ENCODE measurements around the gene PDE7B.

The PDE7B gene

GRCh38 chr6:135901774-135902524 lies 50.4 kb downstream of the PDE7B start:
- TF ChIP-seq CTCF (IDR thresholded peaks at IDR 0.05; ENCODE audit: control extremely low read depth, extremely low read depth, low read depth, missing control alignments) = no peak
- no peak for DNase-seq (ENCODE audit: extremely low spot score)
- POLR2A ChIA-PET = no interaction called here
- CTCF ChIA-PET = interaction anchor here (1.1 to 3.2 kb wide), 5 partner anchors 8 to 226 kb away, joined by 3 to 11 read pairs (median 5); no protein-coding TSS in a partner anchor

- POLR2A ChIA-PET = no interaction called here
- CTCF ChIA-PET = interaction anchor here (0.6 to 2.1 kb wide), 5 partner anchors 9 to 303 kb away, joined by 3 to 8 read pairs (median 3); no protein-coding TSS in a partner anchor
- no peak for TF ChIP-seq CTCF (IDR thresholded peaks at IDR 0.05; ENCODE audit: control extremely low read depth, extremely low read depth, low read depth, missing control alignments)
- DNase-seq (ENCODE audit: extremely low spot score) = no peak
Observed at GRCh38 chr6:135902756-135903331, 51.3 kb downstream of the PDE7B start.

GRCh38 chr6:135904666-135905065 lies 53.2 kb downstream of the PDE7B start:
- ChIA-PET POLR2A (no interaction called here), CTCF (no interaction called here)

GRCh38 chr6:135905604-135906300 lies 54.3 kb downstream of the PDE7B start:
- no peak for DNase-seq (ENCODE audit: extremely low spot score)
- CTCF ChIA-PET = interaction anchor here (1.0 to 2.2 kb wide), 4 partner anchors 14 to 229 kb away, joined by 3 to 6 read pairs (median 4); no protein-coding TSS in a partner anchor
- POLR2A ChIA-PET = no interaction called here
- TF ChIP-seq CTCF (IDR thresholded peaks at IDR 0.05; ENCODE audit: control extremely low read depth, extremely low read depth, low read depth, missing control alignments) = no peak

More at GRCh38 chr6:135904666-135905065, 53.2 kb downstream of the PDE7B start:
- no peak for DNase-seq (ENCODE audit: extremely low spot score)
- no peak for TF ChIP-seq CTCF (IDR thresholded peaks at IDR 0.05; ENCODE audit: control extremely low read depth, extremely low read depth, low read depth, missing control alignments)

- POLR2A ChIA-PET = no interaction called here
- no peak for TF ChIP-seq CTCF (IDR thresholded peaks at IDR 0.05; ENCODE audit: control extremely low read depth, extremely low read depth, low read depth, missing control alignments)
- DNase-seq (ENCODE audit: extremely low spot score) = no peak
- CTCF ChIA-PET = interaction anchor here (1.0 to 2.8 kb wide), 9 partner anchors 9 to 371 kb away, joined by 3 to 8 read pairs (median 4); partner anchors contain the start of gene PDE7B
Observed at GRCh38 chr6:135906542-135906941, 55.0 kb downstream of the PDE7B start.

GRCh38 chr6:135906972-135907465 lies 55.5 kb downstream of the PDE7B start:
- POLR2A ChIA-PET = no interaction called here
- no peak for DNase-seq (ENCODE audit: extremely low spot score)
- no peak for TF ChIP-seq CTCF (IDR thresholded peaks at IDR 0.05; ENCODE audit: control extremely low read depth, extremely low read depth, low read depth, missing control alignments)
- CTCF ChIA-PET = interaction anchor here (1.0 to 2.8 kb wide), 10 partner anchors 9 to 371 kb away, joined by 3 to 8 read pairs (median 4); partner anchors contain the start of gene PDE7B

Data from GM10248 (cell line).